H9 (cell line): ENCODE results near the gene PRKRA. TPM values are rescaled to one million over a fixed set of nuclear protein-coding genes. Genes with fewer than 3 reads are reported as not detected.

ENCODE experiments used
- DNase-seq: peaks from one replicate; pipeline ENCODE4 v3.0.0-alpha.2; 2017
- H2AFZ ChIP-seq: one replicate; pipeline ENCODE4 v1.6.1; 2013; ENCODE audit warnings: mild to moderate bottlenecking, low read length, control low read depth, moderate library complexity
- H2AK5ac ChIP-seq: 2 replicates; pipeline ENCODE4 v1.6.1; 2013; ENCODE audit warnings: low read length, control low read depth, mixed read lengths; ENCODE audit not compliant: insufficient read length
- H2BK120ac ChIP-seq: one replicate; pipeline ENCODE4 v1.6.1; 2013; ENCODE audit warnings: low read depth, mild to moderate bottlenecking, low read length, control low read depth, inconsistent platforms; ENCODE audit not compliant: poor library complexity, severe bottlenecking
- H2BK12ac ChIP-seq: 2 replicates; pipeline ENCODE4 v1.6.1; 2013; ENCODE audit warnings: low read length, control low read depth, mixed read lengths, low read depth; ENCODE audit not compliant: insufficient read length
- H2BK15ac ChIP-seq: 2 replicates; pipeline ENCODE4 v1.6.1; 2013; ENCODE audit warnings: low read depth, low read length, control low read depth
- H2BK20ac ChIP-seq: one replicate; pipeline ENCODE4 v1.6.1; 2013; ENCODE audit warnings: low read depth, mild to moderate bottlenecking, low read length, control low read depth, inconsistent platforms; ENCODE audit not compliant: poor library complexity, severe bottlenecking
- H2BK5ac ChIP-seq: 2 replicates; pipeline ENCODE4 v1.6.1; 2013; ENCODE audit warnings: low read length, control low read depth, mixed read lengths; ENCODE audit not compliant: insufficient read length
- H3K14ac ChIP-seq: 2 replicates; pipeline ENCODE4 v1.6.1; 2013; ENCODE audit warnings: low read length, control low read depth; ENCODE audit not compliant: insufficient read depth
- H3K18ac ChIP-seq: 2 replicates; pipeline ENCODE4 v1.6.1; 2013; ENCODE audit warnings: low read depth, mild to moderate bottlenecking, mixed read lengths, low read length, control low read depth; ENCODE audit not compliant: insufficient read length
- H3K23ac ChIP-seq: 2 replicates; pipeline ENCODE4 v1.6.1; 2013; ENCODE audit warnings: low read length, control low read depth, mixed read lengths, low read depth; ENCODE audit not compliant: insufficient read length
- H3K23me2 ChIP-seq: 2 replicates; pipeline ENCODE4 v1.6.1; 2013; ENCODE audit warnings: low read depth, mild to moderate bottlenecking, mixed read lengths, low read length, control low read depth; ENCODE audit not compliant: insufficient read length, poor library complexity, severe bottlenecking
- H3K27ac ChIP-seq: 2 replicates; pipeline ENCODE4 v1.5.1; 2013; ENCODE audit warnings: low read length, control low read depth, mixed read lengths, low read depth; ENCODE audit not compliant: insufficient read length
- H3K27me3 ChIP-seq: 2 replicates; pipeline ENCODE4 v1.6.1; 2013; ENCODE audit warnings: low read length, control low read depth, inconsistent platforms; ENCODE audit not compliant: insufficient read depth
- H3K4ac ChIP-seq: 2 replicates; pipeline ENCODE4 v1.6.1; 2013; ENCODE audit warnings: low read depth, mild to moderate bottlenecking, control low read depth, inconsistent platforms, low read length, moderate library complexity
- H3K4me1 ChIP-seq: 2 replicates; pipeline ENCODE4 v1.6.1; 2013; ENCODE audit warnings: low read length, control low read depth, inconsistent platforms; ENCODE audit not compliant: insufficient read depth
- H3K4me2 ChIP-seq: 2 replicates; pipeline ENCODE4 v1.6.1; 2013; ENCODE audit warnings: low read length, control low read depth, mixed read lengths; ENCODE audit not compliant: insufficient read length, insufficient read depth
- H3K56ac ChIP-seq: 2 replicates; pipeline ENCODE4 v1.6.1; 2013; ENCODE audit warnings: low read depth, mild to moderate bottlenecking, mixed read lengths, low read length, control low read depth; ENCODE audit not compliant: insufficient read length
- H3K79me1 ChIP-seq: 2 replicates; pipeline ENCODE4 v1.6.1; 2013; ENCODE audit warnings: low read depth, mild to moderate bottlenecking, moderate library complexity, low read length, control low read depth, inconsistent platforms; ENCODE audit not compliant: insufficient read depth, poor library complexity, severe bottlenecking
- H3K79me2 ChIP-seq: 2 replicates; pipeline ENCODE4 v1.6.1; 2013; ENCODE audit warnings: low read length, control low read depth, inconsistent platforms; ENCODE audit not compliant: insufficient read depth
- H3K9ac ChIP-seq: 2 replicates; pipeline ENCODE4 v1.6.1; 2013; ENCODE audit warnings: low read length, control low read depth, mixed read lengths; ENCODE audit not compliant: insufficient read length; ENCODE audit errors: extremely low read depth
- H3K9me3 ChIP-seq: one replicate; pipeline ENCODE4 v1.6.1; 2013; ENCODE audit warnings: low read depth, low read length, inconsistent platforms; ENCODE audit not compliant: control insufficient read depth
- H3T11ph ChIP-seq: one replicate; pipeline ENCODE4 v1.6.1; 2013; ENCODE audit warnings: mild to moderate bottlenecking, low read length, control low read depth, inconsistent platforms
- H4K20me1 ChIP-seq: one replicate; pipeline ENCODE4 v1.6.1; 2013; ENCODE audit not compliant: control insufficient read depth, insufficient read length, insufficient read depth
- H4K5ac ChIP-seq: 2 replicates; pipeline ENCODE4 v1.6.1; 2013; ENCODE audit warnings: low read depth, mild to moderate bottlenecking, mixed read lengths, low read length, control low read depth; ENCODE audit not compliant: insufficient read length
- H4K8ac ChIP-seq: replicated peaks from 2 replicates; pipeline ENCODE4 v1.6.1; 2013; ENCODE audit warnings: low read length, control low read depth, mixed read lengths, low read depth; ENCODE audit not compliant: insufficient read length
- H4K91ac ChIP-seq: 2 replicates; pipeline ENCODE4 v1.6.1; 2013; ENCODE audit warnings: low read depth, mild to moderate bottlenecking, moderate library complexity, mixed read lengths, low read length, control low read depth; ENCODE audit not compliant: insufficient read length
- H3K27ac Mint-ChIP-seq, 3 experiments: 2 replicates in 2 of 3; 3 replicates in 1 of 3; pipeline ENCODE4 v1.8.0; 2020 to 2021; ENCODE audit warnings: mixed read lengths in 3 of 3, mild to moderate bottlenecking in 1 of 3, moderate library complexity in 1 of 3
- H3K27me3 Mint-ChIP-seq: 2 replicates; pipeline ENCODE4 v1.8.0; 2021; ENCODE audit warnings: low read depth, mild to moderate bottlenecking, moderate library complexity, mixed read lengths
- H3K36me3 Mint-ChIP-seq, 3 experiments: 2 replicates in 2 of 3; 3 replicates in 1 of 3; pipeline ENCODE4 v1.8.0; 2020 to 2021; ENCODE audit warnings: low read depth in 3 of 3, mixed read lengths in 3 of 3; ENCODE audit not compliant: insufficient read depth in 1 of 3
- H3K4me1 Mint-ChIP-seq, 2 experiments: 2 replicates each; pipeline ENCODE4 v1.8.0; 2020; ENCODE audit warnings: mixed read lengths in 2 of 2
- H3K4me3 Mint-ChIP-seq, 2 experiments: 2 replicates in 1 of 2; 3 replicates in 1 of 2; pipeline ENCODE4 v1.8.0; 2020 to 2021; ENCODE audit warnings: mild to moderate bottlenecking in 2 of 2, mixed read lengths in 2 of 2, moderate library complexity in 1 of 2
- H3K9me3 Mint-ChIP-seq, 2 experiments: 2 replicates in 1 of 2; 3 replicates in 1 of 2; pipeline ENCODE4 v1.8.0; 2020; ENCODE audit warnings: mild to moderate bottlenecking in 2 of 2, mixed read lengths in 2 of 2, moderate library complexity in 1 of 2
- CTCF ChIP-seq: fragments of 200-600 bp; sonication (generic); conservative IDR thresholded peaks from 3 replicates; pipeline ENCODE4 v1.8.0; 2021; ENCODE audit warnings: antibody characterized with exemption, mild to moderate bottlenecking
- WGBS: extraction: QIAGEN DNeasy Blood & Tissue Kit; methylation state at CpG from one replicate; pipeline ENCODE4 v1.1.7; 2013; ENCODE audit warnings: missing lambda C conversion rate, low lambda C conversion rate, mixed read lengths; ENCODE audit not compliant: insufficient read length; ENCODE audit errors: extremely low coverage; 5-methylcytosine and 5-hydroxymethylcytosine counted together
- total RNA-seq: library from RNA; stranded (reverse); gene quantifications from 2 replicates; pipeline ENCODE4 v1.2.1, GENCODE V29; 2021

Gene PRKRA
- total RNA-seq, 1 experiment from 2014 or later: 61.5 TPM

DNA sequence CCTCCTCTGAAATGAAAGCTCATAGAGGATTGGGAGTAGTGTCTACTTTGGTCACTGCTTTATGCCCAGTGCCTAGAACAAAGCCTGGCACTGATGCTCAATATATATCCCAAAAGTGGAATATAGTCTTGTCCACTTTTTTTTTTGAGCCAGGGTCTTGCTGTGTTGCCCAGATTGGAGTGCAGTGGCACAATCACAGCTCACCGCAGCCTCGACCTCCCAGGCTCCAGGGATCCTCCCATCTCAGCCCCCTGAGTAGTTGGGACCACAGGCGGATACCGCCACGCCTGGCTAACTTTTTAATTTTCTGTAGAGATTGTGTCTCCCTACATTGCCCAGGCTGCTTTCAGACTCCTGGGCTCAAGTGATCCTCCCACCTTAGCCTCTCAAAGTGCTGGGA, 23.6 kb upstream of the PRKRA start:
- H3T11ph ChIP-seq: no peak overlapping the region
- no peaks in the 10 kb centered on the region for H3K9me3 ChIP-seq
- H2BK15ac ChIP-seq: no peak overlapping the region
- no peak overlapping the region for H2AFZ ChIP-seq
- no peak overlapping the region for H2BK120ac ChIP-seq
- no peak overlapping the region for H2BK12ac ChIP-seq
- Mint-ChIP-seq H3K36me3 (no peaks in the 10 kb centered on the region), H3K27me3 (no peaks in the 10 kb centered on the region; the same call in 1 of the 2 replicates), H3K27ac (no peak overlapping the region), H3K4me1 (peaks cover 3 to 9% of the 10 kb centered on the region in 2 experiments; a peak in 2 of 4 replicates), H3K4me3 (no peak overlapping the region), H3K9me3 (no peaks in the 10 kb centered on the region)
- H3K27ac ChIP-seq: no peak overlapping the region
- no peak for TF ChIP-seq CTCF
- no peak overlapping the region for H3K4me2 ChIP-seq
- H3K79me1 ChIP-seq: no peaks in the 10 kb centered on the region
- H4K91ac ChIP-seq: no peak overlapping the region
- WGBS: no CpG with 5 or more reads among the region's 5 CpGs
- no peak overlapping the region for H3K56ac ChIP-seq
- H3K23ac ChIP-seq: no peak overlapping the region
- H3K4ac ChIP-seq: no peak overlapping the region
- no peak overlapping the region for H3K18ac ChIP-seq
- H2AK5ac ChIP-seq: no peak overlapping the region
- H4K8ac ChIP-seq: no peak overlapping the region
- H4K5ac ChIP-seq: no peak overlapping the region
- no peak overlapping the region for H3K14ac ChIP-seq
- H3K23me2 ChIP-seq: peaks cover 5% of the 10 kb centered on the region
- no peaks in the 10 kb centered on the region for H3K4me1 ChIP-seq
- no peak overlapping the region for H2BK5ac ChIP-seq
- H3K27me3 ChIP-seq: no peaks in the 10 kb centered on the region
- no peak overlapping the region for H3K9ac ChIP-seq
- no peak overlapping the region for H2BK20ac ChIP-seq
- H4K20me1 ChIP-seq: no peaks in the 10 kb centered on the region
- no peaks in the 10 kb centered on the region for H3K79me2 ChIP-seq
- no peak for DNase-seq
